Stimulated activated CD4-positive, alpha-beta T cell treated with anti-CD3 and anti-CD28 coated beads, TNF-alpha, amount 100 ng/mL, for 1 hour (primary cell): Measurements from ENCODE around the gene TSPAN14.
A peak's percentile ranks its signal among the peaks of the same experiment; 100 is the strongest.
"Not testable (repeated sequence)": the region's sequence is repeated elsewhere in the genome, so short reads cannot be mapped to it uniquely, and the experiment has no call there.

Experiments
- DNase-seq, 3 donors: peaks; one replicate each; pipeline ENCODE4 v3.0.0-alpha.2; 2020; ENCODE audit warnings: low read depth in 3 of 3, low spot score in 1 of 3

TSPAN14 gene

GRCh38 chr10:80468002-80468401 lies 13.9 kb downstream of the TSPAN14 start:
- DNase-seq, result peak in 1 of 3 donors; percentile 50

GRCh38 chr10:80468806-80469421 lies 14.8 kb downstream of the TSPAN14 start:
- DNase-seq, result no peak

GRCh38 chr10:80470266-80470665 lies 16.2 kb downstream of the TSPAN14 start:
- no peak for DNase-seq

GRCh38 chr10:80471001-80471400 lies 16.9 kb downstream of the TSPAN14 start:
- no peak for DNase-seq

- no peak for DNase-seq
Observed at GRCh38 chr10:80471715-80472233, 17.7 kb downstream of the TSPAN14 start.

GRCh38 chr10:80472234-80473095 lies 18.4 kb downstream of the TSPAN14 start:
- DNase-seq, result no peak

- no peak for DNase-seq
Observed at GRCh38 chr10:80473096-80473657, 19.1 kb downstream of the TSPAN14 start.

GRCh38 chr10:80473692-80474596 lies 19.8 kb downstream of the TSPAN14 start:
- no peak for DNase-seq

GRCh38 chr10:80474597-80474910 lies 20.4 kb downstream of the TSPAN14 start:
- no peak for DNase-seq

GRCh38 chr10:80474941-80475340 lies 20.8 kb downstream of the TSPAN14 start:
- no peak for DNase-seq

- not testable (repeated sequence) for DNase-seq
Observed at GRCh38 chr10:80475641-80476040, 21.5 kb downstream of the TSPAN14 start.

GRCh38 chr10:80476685-80477084 lies 22.6 kb downstream of the TSPAN14 start:
- DNase-seq, result no peak

GRCh38 chr10:80477813-80478212 lies 23.7 kb downstream of the TSPAN14 start:
- no peak for DNase-seq

GRCh38 chr10:80480373-80480772 lies 26.3 kb downstream of the TSPAN14 start:
- DNase-seq, result not testable (repeated sequence)

- DNase-seq, result no peak
Observed at GRCh38 chr10:80480852-80481251, 26.7 kb downstream of the TSPAN14 start.

GRCh38 chr10:80484243-80484642 lies 30.1 kb downstream of the TSPAN14 start:
- no peak for DNase-seq

GRCh38 chr10:80484676-80485075 lies 30.6 kb downstream of the TSPAN14 start:
- DNase-seq, result no peak

- no peak for DNase-seq
Observed at GRCh38 chr10:80485076-80485945, 31.2 kb downstream of the TSPAN14 start.

- DNase-seq, result no peak
Observed at GRCh38 chr10:80485946-80486764, 32.0 kb downstream of the TSPAN14 start.
